Mucosa of rectum (tissue), 2 donors: Measurements from ENCODE around the gene DENND2D.
A peak's percentile ranks its signal among the peaks of the same experiment; 100 is the strongest.

ENCODE experiments used
- H3K27ac ChIP-seq, 2 donors: one replicate each; pipeline ENCODE4 v1.7.0; 2013; ENCODE audit warnings: inconsistent platforms in 2 of 2, low read depth in 2 of 2, low read length in 2 of 2
- H3K27me3 ChIP-seq, 2 donors: one replicate each; pipeline ENCODE4 v1.7.0; 2013; ENCODE audit warnings: low read length in 2 of 2; ENCODE audit not compliant: control insufficient read depth in 2 of 2, insufficient read depth in 2 of 2
- H3K36me3 ChIP-seq, 2 donors: one replicate each; pipeline ENCODE4 v1.7.0; 2013; ENCODE audit warnings: low read length in 2 of 2; ENCODE audit not compliant: control insufficient read depth in 2 of 2, insufficient read depth in 2 of 2
- H3K4me1 ChIP-seq, 2 donors: one replicate each; pipeline ENCODE4 v1.7.0; 2013; ENCODE audit warnings: low read length in 2 of 2, mild to moderate bottlenecking in 1 of 2; ENCODE audit not compliant: control insufficient read depth in 2 of 2, insufficient read depth in 2 of 2
- H3K4me3 ChIP-seq, 2 donors: one replicate each; pipeline ENCODE4 v1.7.0; 2013; ENCODE audit warnings: low read length in 2 of 2
- H3K9ac ChIP-seq, 2 donors: one replicate each; pipeline ENCODE4 v1.7.0; 2013; ENCODE audit warnings: low read length in 2 of 2, low read depth in 1 of 2, mild to moderate bottlenecking in 1 of 2
- H3K9me3 ChIP-seq, 2 donors: one replicate each; pipeline ENCODE4 v1.7.0; 2013; ENCODE audit warnings: low read length in 2 of 2; ENCODE audit not compliant: control insufficient read depth in 2 of 2
- donor health status: healthy.
- donor health status: Normal muscosa, but diverticular disease.

DENND2D gene

GRCh38 chr1:111234258-111234657, 33.8 kb upstream of the DENND2D start:
- no peaks in the 10 kb centered on the region for H3K36me3 ChIP-seq
- H3K9ac ChIP-seq, result no peak overlapping the region
- H3K4me3 ChIP-seq, result no peak overlapping the region
- no peaks in the 10 kb centered on the region for H3K27me3 ChIP-seq
- H3K27ac ChIP-seq, result no peak overlapping the region
- H3K9me3 ChIP-seq, result no peaks in the 10 kb centered on the region
- H3K4me1 ChIP-seq, result no peaks in the 10 kb centered on the region

GRCh38 chr1:111232134-111232533, 31.7 kb upstream of the DENND2D start:
- Histone ChIP-seq H3K36me3 (no peaks in the 10 kb centered on the region), H3K4me1 (no peaks in the 10 kb centered on the region), H3K27me3 (no peaks in the 10 kb centered on the region), H3K9ac (no peak overlapping the region), H3K9me3 (no peaks in the 10 kb centered on the region), H3K4me3 (no peak overlapping the region), H3K27ac (no peak overlapping the region)

DNA sequence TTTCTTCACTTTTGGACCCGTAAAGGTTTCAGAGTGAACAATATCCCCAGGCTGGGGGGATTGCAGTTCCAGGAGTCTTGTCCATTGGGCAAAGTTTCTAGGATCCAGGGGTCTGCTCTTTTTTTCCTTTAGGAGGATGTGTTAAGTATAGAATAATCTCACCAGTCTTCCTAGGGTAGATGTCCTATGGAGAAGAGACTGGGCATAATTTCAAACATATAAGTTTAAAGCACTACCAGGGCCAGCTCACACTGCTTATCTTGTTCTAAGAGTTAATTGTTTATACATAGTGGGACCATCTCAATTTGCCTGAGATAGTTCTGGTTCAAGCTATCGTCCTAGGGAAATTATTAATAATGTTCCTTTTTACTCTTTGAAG, 28.3 kb upstream of the DENND2D start:
- Histone ChIP-seq H3K9ac (no peak overlapping the region), H3K9me3 (no peaks in the 10 kb centered on the region), H3K27ac (no peak overlapping the region), H3K27me3 (no peaks in the 10 kb centered on the region), H3K36me3 (no peaks in the 10 kb centered on the region), H3K4me1 (no peaks in the 10 kb centered on the region), H3K4me3 (no peak overlapping the region)

DNA sequence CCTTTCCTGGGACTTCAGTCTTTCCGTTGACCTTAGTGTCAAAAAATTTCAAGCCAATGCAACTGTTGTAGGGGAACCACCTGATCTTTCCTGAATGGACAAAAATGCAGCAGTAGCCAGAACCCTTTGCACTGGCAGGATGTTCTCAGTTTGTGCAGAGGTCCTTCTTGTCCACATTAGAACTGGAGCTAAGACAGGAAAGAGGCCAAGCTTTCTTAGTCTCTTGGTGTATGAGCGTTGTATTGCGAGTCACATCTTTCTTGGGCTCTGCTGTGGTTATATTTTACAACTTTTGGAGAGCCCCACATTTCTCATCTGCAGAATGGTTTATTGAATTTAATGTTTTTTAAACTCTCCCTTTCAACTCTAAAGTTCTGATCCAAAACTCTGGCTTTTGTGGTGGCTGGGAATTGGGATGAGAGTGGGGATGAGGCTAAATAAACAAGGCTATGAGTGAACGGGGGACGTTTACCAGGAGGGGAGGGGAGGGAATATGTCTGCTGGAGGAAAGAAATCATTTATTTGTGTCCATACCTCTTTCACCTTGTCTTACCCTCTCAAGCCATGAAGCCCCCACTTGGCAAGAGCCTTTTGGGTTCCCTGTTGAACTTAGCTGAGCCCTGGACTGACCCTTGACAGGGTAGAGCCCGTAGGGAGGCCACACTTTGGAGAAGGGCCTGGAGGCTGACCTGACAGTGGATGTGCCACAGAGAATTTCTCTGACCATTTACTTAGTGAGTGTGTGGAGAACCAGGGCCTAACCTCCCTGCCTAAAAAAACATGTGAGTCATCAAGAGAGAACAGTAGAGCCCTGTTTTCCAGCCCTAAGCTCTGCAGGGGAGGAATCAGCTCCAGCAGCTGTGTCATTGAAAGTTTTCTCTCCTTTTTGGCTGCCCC, 27.7 kb upstream of the DENND2D start:
- Histone ChIP-seq H3K4me3 (no peak overlapping the region), H3K36me3 (no peaks in the 10 kb centered on the region), H3K9ac (no peak overlapping the region), H3K9me3 (no peaks in the 10 kb centered on the region), H3K27ac (peak overlapping the region in 1 of 2 donors; percentile 3), H3K4me1 (no peaks in the 10 kb centered on the region), H3K27me3 (no peaks in the 10 kb centered on the region)

- Histone ChIP-seq H3K36me3 (no peaks in the 10 kb centered on the region), H3K27me3 (no peaks in the 10 kb centered on the region), H3K9me3 (no peaks in the 10 kb centered on the region), H3K4me3 (no peak within 1 kb of the TSS), H3K4me1 (peaks cover 3 to 4% of the 10 kb centered on the region in 2 donors), H3K9ac (no peak within 1 kb of the TSS), H3K27ac (peak within 1 kb of the TSS in 1 of 2 donors; percentile 3)
These were observed 27.0 kb upstream of the DENND2D start, which contains the start of gene CHI3L2 for GRCh38 chr1:111227434-111227833. CHI3L2 (plus strand) TSS chr1:111227713; CDS start chr1:111227730, 17 bp downstream.

GRCh38 chr1:111225717-111226400, 25.4 kb upstream of the DENND2D start:
- H3K9ac ChIP-seq, result no peak overlapping the region

DNA sequence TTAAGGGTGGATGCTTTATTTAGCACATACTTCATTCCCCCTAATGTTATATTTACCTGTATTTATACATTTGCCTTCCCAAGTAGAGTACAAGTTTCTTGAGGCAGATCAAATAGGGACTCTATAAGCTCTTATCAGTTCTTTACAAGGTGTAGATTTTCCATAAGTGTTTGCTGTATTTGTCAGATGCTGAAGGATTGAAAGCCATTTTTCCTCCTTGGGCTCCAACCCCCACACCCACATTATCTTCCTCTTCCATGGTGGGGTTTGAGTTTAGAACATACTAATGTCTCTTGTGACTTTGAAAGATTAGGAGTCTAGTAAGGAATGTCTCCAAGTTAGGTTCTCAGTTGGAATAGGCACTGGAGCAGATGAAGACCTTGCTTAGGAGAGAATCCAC, 24.6 kb upstream of the DENND2D start:
- Histone ChIP-seq H3K27ac (no peak overlapping the region), H3K4me3 (no peak overlapping the region), H3K36me3 (no peaks in the 10 kb centered on the region), H3K9me3 (no peaks in the 10 kb centered on the region), H3K4me1 (peaks cover 19% of the 10 kb centered on the region in 2 donors), H3K9ac (no peak overlapping the region), H3K27me3 (no peaks in the 10 kb centered on the region)

More at GRCh38 chr1:111225717-111226400, 25.4 kb upstream of the DENND2D start:
- Histone ChIP-seq H3K4me3 (no peak overlapping the region), H3K27me3 (no peaks in the 10 kb centered on the region), H3K9me3 (no peaks in the 10 kb centered on the region), H3K4me1 (peaks cover 13 to 14% of the 10 kb centered on the region in 2 donors), H3K36me3 (no peaks in the 10 kb centered on the region), H3K27ac (no peak overlapping the region)

DNA sequence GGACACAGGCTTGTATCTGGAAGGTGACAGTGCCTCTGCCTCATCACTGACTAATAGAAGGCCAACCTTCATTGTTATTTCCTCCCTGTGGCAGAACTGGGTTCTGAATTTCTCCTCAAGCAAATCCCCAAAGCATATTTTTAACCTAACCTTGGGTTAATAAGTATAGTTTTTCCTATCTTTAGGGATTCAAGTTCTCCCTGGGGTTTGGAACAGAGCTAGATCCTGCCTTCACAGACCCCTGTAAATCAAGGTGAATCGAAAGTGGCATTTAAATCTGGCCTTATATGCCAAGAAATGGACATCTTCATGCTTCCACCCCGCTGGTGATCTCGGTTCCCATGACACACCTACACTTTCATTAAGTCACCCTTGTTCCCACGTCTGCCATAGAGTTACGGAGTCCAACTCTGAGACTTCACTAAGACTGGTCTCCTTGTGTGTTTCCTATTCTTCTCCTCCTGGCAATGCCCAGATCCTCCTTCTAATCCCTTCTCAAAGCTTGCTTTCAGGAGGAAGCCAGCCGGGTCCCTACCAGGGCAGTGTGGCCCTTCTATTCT, 22.8 kb upstream of the DENND2D start:
- Histone ChIP-seq H3K36me3 (no peaks in the 10 kb centered on the region), H3K9me3 (no peaks in the 10 kb centered on the region), H3K27me3 (no peaks in the 10 kb centered on the region), H3K4me3 (no peak overlapping the region), H3K4me1 (peaks cover 21 to 24% of the 10 kb centered on the region in 2 donors), H3K9ac (no peak overlapping the region), H3K27ac (no peak overlapping the region)

DNA sequence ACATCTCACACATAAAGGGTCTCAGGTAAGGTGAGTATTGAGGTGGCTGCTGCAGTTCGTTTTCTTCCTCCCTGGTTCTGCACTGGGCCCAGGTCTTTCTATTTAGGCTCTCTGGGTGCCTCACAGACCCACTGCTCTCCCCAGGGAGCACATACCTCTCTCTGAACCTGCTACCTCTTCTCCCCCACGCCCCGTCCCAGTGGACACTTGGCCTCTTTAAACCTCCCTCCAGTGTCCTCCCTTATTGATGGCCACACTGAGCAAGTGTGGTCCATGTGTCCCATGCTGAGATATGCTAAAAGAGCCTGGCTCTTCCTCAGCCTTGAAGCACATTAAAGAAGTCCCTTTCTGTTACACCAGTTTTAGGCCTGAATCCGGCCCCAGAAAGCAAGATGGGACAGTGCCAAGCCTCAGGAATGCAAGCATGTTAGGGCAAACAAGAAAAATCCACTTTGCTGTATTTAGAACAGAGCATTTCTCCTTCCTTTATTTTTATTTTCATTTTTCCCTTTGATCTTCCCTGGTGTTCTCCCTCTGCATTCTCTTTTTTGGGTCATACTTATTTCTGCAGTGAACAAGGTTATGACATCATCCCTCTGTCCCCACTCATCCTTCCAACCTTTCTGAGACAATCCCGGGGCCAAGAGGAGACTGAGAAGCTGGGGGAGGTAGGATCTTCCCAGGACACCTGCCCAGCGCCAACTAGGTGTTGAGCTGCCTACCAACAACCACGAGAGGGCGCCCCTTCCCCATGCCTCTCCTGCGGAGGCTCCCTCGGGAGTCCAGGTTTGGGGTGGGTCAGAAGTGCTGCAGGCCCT, 22.1 kb upstream of the DENND2D start:
- Histone ChIP-seq H3K9ac (peak overlapping the region in 1 of 2 donors; percentile 34), H3K27ac (peak overlapping the region in 1 of 2 donors; percentile 74), H3K4me3 (no peak overlapping the region), H3K36me3 (no peaks in the 10 kb centered on the region), H3K4me1 (peaks cover 21 to 24% of the 10 kb centered on the region in 2 donors), H3K27me3 (no peaks in the 10 kb centered on the region), H3K9me3 (no peaks in the 10 kb centered on the region)
